Ureter (tissue), 1 donor: ENCODE measurements around the gene NDUFS3. TPM values are rescaled to one million over a fixed set of nuclear protein-coding genes. Genes with fewer than 3 reads are reported as not detected.

Source experiments
- DNase-seq: peaks from one replicate; pipeline ENCODE4 v3.0.0-alpha.2; 2020; ENCODE audit warnings: low spot score
- total RNA-seq: library from RNA; stranded (reverse); gene quantifications from one replicate; pipeline ENCODE4 v1.2.4, GENCODE V29; 2023
- donor health status: DM: yes; HTN: yes; CAD: no.

The NDUFS3 gene
- total RNA-seq, 1 donor from 2014 or later, result 95.5 TPM

GRCh38 chr11:47589977-47590861, 11.3 kb downstream of the NDUFS3 start:
- DNase-seq, result no peak

DNA sequence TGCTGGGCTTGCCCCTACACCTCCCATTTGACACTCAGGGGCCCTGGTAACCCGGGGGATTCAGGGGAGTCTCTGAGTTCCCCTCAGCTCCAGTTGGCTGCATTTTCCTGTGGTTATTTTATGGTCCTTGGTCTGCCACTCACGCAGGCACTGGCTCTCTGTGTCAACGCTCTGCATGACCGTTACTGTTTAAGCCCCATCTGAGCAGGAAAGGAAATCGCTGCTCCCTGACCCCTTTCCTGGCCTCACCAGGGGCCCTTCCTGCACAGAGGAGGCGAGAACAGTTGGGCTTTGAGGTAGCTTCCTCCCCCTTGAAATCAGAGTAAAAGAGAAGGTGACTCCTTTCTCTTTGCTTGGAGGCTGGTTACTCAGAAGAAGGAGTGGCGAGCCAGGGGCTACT, 12.9 kb downstream of the NDUFS3 start:
- DNase-seq, result no peak

DNA sequence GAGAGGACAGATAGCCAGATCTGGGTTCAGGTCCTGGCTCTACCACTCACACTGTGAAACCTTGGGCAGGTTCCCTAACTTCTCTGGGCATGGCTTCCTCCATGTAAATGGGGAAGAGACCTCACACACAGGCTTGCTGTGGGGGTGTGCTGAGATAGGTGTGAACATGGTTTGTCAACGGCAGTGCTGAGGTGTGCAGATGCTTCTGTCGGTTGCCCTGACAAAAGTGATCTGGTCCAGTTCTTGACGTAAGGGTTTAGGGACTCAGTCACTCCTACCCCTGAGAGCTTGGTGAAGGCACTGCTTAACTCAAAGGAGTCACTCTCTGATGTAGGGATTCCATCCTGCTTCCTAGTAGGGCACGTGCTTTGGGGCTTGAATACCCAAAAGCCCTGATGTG, 13.4 kb downstream of the NDUFS3 start:
- no peak for DNase-seq

DNA sequence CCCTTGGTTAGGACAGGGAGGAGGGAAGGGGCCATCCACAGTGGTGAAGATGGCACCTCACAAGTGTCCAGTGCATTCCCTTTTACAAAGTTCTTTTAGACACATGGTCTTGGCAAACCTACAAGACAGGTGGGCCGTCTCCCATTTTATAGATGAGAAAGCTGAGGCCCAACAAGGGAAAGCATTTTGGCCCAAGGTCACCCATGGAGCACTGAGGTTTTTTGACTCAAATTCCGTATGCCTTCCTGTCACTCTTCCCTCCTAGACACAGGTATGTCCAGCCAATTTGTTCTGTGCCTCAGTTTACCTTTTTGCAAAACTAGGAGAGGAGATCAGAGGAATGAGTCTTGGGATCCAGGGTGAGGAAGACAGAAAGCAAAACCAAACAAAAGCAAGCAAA, 14.1 kb downstream of the NDUFS3 start:
- no peak for DNase-seq

GRCh38 chr11:47593492-47593933, 14.6 kb downstream of the NDUFS3 start:
- DNase-seq, result no peak

- no peak for DNase-seq
Observed at GRCh38 chr11:47593934-47594855, 15.3 kb downstream of the NDUFS3 start, which contains the start of gene C1QTNF4. TSS of gene C1QTNF4 (minus strand) at chr11:47594411. CDS start at chr11:47590810, 3,601 bp downstream.

- DNase-seq, result no peak
Observed at GRCh38 chr11:47595029-47595428, 16.2 kb downstream of the NDUFS3 start.

DNA sequence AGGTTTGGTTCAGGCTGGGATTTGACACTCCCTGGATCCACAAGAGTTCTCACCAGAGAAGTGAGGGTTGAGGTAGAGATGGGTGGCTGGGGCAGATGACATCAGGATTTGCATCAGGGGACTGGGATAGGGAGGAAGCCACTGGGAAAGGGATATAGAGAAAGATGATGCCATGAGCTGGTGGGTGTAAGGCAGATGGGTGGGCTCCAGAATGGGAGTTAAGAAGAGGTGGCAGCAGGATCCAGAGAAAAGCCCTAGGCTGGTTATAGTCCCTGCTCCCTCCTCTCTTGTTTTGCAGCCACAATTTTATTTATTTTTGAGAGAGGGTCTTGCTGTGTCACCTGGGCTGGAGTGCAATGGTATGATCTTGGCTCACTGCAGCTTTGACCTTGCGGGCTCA, 17.1 kb downstream of the NDUFS3 start:
- no peak for DNase-seq

GRCh38 chr11:47599902-47600301, 21.0 kb downstream of the NDUFS3 start:
- no peak for DNase-seq

DNA sequence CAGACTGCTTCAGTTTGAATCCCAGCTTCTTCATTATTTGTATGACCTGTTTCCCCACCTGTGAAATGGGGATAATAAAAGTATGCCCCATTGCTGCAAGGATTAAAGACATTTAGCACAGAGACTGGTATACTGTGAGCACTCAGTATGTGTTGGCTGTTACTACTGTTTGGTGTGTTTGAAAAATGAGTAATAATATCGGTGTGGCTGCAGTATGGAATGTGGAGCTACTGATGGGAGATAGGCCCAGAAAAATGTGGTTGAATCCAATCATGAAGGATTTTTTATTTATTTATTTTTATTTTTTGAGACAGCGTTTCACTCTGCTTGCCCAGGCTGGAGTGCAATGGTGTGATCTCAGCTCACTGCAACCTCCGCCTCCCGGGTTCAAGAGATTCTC, 24.4 kb downstream of the NDUFS3 start:
- no peak for DNase-seq

GRCh38 chr11:47605921-47606320, 27.0 kb downstream of the NDUFS3 start:
- DNase-seq, result no peak

DNA sequence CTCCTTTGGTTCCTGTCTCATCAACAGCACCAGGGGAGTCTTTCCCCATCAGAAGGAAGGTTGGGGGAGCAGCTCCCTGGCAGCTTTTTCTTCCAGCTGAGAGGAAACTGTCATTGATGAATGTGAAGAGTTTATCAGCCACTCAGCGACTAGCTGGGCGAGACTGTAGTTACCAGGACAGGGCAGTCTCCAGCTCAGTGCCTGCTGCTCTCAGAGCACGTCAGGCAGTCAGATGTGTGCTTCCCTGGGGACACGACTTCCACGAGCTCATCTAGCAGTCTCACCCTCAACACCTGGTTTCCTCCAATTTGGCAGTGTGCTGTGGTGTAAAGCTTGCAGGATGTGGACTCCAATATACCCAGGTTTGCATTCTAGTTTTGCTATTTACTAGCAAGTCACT, 27.9 kb downstream of the NDUFS3 start:
- DNase-seq, result no peak

- no peak for DNase-seq
Observed at GRCh38 chr11:47607380-47607779, 28.5 kb downstream of the NDUFS3 start.

GRCh38 chr11:47609675-47610074, 30.8 kb downstream of the NDUFS3 start:
- no peak for DNase-seq

DNA sequence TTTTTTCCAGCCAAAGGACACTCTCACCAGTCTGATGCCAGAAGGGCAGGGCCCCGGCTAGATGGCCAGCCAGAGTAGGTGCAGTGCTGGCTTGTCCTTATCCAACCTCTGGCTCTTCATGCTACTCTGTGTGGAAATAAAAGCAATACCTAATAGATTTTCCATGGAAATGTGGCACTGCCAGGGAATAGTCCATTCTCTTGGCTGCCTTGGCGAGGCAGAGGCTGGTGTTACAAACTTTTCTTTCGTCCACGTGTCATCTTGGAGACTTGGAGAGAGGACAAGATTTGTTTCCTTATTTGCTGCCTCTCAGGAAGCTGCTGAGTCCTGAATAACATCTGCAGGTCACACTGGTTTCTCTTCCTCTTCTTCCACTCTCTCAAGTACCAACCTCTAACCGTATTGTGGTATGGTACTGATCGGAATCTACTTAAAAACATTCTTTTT, 32.5 kb downstream of the NDUFS3 start:
- no peak for DNase-seq

DNA sequence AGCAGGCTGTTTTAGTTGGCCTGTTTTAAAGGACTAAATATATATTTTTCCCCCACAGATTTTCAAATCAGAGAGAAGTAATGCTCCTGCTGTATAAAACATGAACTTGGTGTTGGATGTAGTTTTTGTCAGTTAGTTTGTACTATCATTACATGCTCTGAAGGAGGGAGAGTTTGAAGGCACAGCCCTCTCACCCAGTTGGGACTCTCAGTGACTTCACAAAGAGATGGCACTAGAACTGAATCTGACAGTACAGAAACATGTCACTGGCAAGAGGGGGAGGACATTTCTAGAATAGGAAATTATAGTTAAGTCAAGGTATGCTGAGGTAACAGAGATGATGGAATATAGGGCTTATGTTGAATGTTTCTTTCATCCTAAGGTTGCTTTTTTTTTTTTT, 36.4 kb downstream of the NDUFS3 start:
- no peak for DNase-seq

DNA sequence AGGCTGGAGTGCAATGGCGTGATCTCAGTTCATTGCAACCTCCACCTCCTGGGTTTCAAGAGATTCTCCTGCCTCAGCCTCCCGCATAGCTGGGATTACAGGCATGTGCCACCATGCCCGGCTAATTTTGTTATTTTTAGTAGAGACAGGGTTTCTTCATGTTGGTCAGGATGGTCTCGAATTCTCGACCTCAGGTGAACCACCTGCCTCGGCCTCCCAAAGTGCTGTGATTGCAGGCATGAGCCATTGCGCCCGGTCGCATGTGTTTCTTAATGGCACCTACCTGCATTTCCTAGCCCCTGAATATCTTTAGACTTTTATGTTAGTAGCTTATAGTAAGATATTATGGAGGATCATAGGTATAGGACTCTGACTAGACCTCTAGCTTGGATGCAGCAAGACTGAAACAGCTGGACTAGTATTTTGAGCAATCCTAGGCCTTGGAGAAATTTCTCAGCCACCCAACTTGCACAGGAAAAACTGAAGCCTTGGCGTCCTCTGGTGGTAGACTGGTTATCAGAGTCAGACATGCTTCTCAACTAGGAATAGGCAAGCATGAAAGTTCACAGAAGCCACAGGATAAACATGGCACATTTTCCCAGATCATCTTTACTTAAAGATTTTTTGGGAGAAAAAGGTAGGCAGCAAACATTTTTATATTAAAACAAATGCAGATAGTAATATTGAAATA, 38.0 kb downstream of the NDUFS3 start:
- DNase-seq, result peak; percentile 50

- DNase-seq, result no peak
Observed at GRCh38 chr11:47617417-47617809, 38.5 kb downstream of the NDUFS3 start.

DNA sequence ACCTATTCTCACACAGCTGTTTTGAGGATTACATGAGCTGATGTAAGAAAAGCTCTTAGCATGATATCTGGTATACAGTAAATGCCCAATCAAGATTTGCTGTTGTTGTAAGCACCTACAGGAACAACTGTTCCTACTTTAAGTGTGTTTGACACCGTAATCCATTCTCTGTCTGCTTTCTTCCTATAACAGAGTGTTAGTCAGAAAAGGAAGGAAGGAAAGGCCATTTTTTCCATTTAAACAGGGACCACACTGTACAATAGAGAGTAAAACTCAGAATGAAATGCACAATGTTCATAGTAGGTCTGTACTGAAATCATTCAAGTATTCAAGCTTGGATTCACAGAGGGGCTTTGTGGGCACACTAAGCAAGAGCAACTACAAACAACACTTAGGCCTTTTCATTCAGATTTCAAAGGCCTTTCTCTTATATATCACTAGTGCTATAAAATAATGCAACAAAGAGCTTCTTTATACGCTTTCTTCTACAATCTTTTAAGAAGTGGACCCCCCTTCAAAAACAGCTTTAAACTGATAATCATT, 42.0 kb downstream of the NDUFS3 start:
- DNase-seq, result no peak

- DNase-seq, result no peak
Observed at GRCh38 chr11:47626234-47626633, 47.4 kb downstream of the NDUFS3 start.

- DNase-seq, result no peak
Observed at GRCh38 chr11:47628026-47628425, 49.2 kb downstream of the NDUFS3 start.

DNA sequence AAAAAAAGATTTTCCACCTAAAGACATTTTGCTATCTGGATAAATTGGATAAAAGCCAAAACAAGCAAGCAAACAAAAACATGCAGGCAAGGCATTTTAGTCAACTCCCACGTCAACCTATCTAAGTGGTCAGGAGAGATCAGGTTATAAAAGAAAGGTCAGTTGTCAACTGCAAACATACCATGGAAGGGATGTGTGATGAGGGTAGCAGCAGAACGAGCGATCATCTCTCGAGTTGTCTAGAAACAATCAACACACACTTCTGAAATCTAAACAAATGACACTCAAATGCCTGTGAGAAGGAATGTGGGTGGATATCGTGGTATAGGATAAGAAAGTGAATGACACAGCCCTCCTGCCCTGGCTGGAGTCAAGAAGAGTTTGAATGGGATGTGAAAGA, 52.6 kb downstream of the NDUFS3 start:
- DNase-seq, result no peak
